Measurements from ENCODE around the gene IL4R. TPM values are rescaled to one million over a fixed set of nuclear protein-coding genes. Genes with fewer than 3 reads are reported as not detected.
A peak's percentile ranks its signal among the peaks of the same experiment; 100 is the strongest.
"Not testable (repeated sequence)": the region's sequence is repeated elsewhere in the genome, so short reads cannot be mapped to it uniquely, and the experiment has no call there.

IL4R gene
- total RNA-seq, 2 experiments from 2014 or later = 183 to 190 TPM

DNA sequence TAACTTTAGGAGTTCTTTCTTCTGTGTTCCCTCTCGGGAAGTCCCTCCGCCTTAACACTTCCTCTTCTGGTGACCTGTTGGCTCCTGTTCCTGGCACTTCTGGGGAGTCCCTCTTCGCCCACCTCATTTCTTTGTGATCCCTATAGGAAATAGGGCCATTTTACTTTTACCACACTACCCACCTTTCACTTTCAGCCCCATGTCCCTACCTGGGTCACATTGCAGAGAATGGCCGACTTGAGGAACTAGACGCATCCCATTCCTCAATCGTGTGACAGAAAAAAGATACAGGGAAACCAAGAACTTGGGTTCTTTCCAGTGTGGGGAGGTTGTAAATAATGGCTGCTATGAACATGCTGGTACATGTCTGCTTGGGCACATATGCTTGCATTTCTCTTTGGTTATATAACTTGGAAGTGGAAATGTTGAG, 94.8 kb downstream of the IL4R start:
- Mint-ChIP-seq H3K36me3 (peaks cover 94% of the 10 kb centered on the region), H3K4me3 (peak overlapping the region; percentile 98), H3K4me1 (peaks cover 70% of the 10 kb centered on the region), H3K27ac (peak overlapping the region; percentile 98), H3K9me3 (peaks cover 27% of the 10 kb centered on the region), H3K27me3 (no peaks in the 10 kb centered on the region)
- DNase-seq = no peak

DNA sequence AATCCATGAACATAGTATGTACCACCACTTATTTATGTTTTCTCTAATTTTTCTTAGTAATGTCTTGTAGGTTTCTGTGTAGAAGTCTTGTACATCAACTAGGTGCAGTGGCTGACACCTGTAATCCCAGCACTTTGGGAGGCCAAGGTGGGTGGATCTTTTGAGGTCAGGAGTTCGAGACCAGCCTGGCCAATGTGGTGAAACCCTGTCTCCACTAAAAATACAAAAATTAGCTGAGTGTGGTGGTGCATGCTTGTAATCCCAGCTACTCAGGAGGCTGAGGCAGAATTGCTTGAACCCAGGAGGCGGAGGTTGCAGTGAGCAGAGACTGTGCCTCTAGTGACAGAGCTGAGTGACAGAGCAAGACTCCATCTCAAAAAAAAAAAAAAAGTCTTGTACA, 96.2 kb downstream of the IL4R start:
- Mint-ChIP-seq H3K36me3 (peaks cover 92% of the 10 kb centered on the region), H3K4me1 (peaks cover 73% of the 10 kb centered on the region), H3K27ac (peak overlapping the region; percentile 74), H3K4me3 (peak overlapping the region; percentile 69), H3K9me3 (peaks cover 29% of the 10 kb centered on the region)
- DNase-seq, H3K27me3 Mint-ChIP-seq: not testable (repeated sequence)

DNA sequence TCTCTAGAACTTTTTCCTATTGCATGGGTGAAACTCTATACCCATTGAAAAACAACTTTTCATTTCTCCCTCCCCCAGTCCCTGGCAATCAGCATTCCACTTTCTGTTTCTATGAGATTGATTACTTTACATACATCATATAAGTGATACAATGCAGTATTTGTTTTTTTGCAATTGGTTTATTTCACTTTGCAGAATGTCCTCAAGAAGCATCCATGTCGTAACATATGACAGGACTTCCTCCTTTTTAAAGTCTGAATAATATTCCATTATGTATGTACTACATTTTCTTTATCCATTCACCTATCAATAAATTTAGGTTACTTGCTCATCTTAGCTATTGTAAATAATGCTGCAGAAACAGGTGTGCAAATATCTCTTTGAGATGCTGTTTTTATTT, 97.0 kb downstream of the IL4R start:
- DNase-seq = no peak
- Mint-ChIP-seq H3K27ac (peak overlapping the region; percentile 74), H3K27me3 (no peaks in the 10 kb centered on the region), H3K36me3 (peaks cover 93% of the 10 kb centered on the region), H3K4me3 (peak overlapping the region; percentile 69), H3K4me1 (peaks cover 77% of the 10 kb centered on the region), H3K9me3 (peaks cover 32% of the 10 kb centered on the region)

DNA sequence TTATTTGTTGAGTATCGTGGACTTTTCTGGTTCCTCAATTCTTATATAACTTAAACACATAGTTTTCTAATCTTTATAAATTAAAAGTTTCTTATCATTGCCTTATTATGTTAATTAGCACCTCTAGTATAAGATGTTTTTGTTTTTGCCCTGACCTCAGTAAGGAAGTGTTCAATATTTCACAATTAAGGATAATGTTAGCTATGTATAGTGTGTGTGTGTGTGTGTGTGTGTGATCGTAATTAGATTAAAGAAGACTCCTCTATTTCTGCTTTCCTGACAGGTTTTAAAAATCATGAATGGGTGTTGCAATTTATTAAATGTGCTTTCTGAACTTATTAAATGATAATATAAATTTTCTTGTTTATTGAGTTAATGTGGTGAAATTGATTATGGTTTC, 100.2 kb downstream of the IL4R start:
- Mint-ChIP-seq H3K4me1 (peaks cover 63% of the 10 kb centered on the region), H3K9me3 (peaks cover 39% of the 10 kb centered on the region), H3K27me3 (no peaks in the 10 kb centered on the region), H3K4me3 (peak overlapping the region; percentile 26), H3K27ac (peak overlapping the region; percentile 34), H3K36me3 (peaks cover 89% of the 10 kb centered on the region)
- no peak for DNase-seq

Other genes with a start within 250 kb of the IL4R start
- gene C16orf82, start 247.0 kb upstream of the IL4R start, total RNA-seq = not detected
- 10 to 100 TPM in 1 of 2 experiments, 1 to 10 TPM in 1; 9.9 to 12.2 TPM for gene KDM8, start 110.4 kb upstream of the IL4R start, total RNA-seq
- 100 to 1,000 TPM; 133 to 146 TPM for gene NSMCE1, start 45.2 kb upstream of the IL4R start, total RNA-seq
- gene IL21R, start 88.2 kb downstream of the IL4R start, total RNA-seq = 10 to 100 TPM; 99.3 to 99.5 TPM
- gene GTF3C1, start 235.9 kb downstream of the IL4R start, total RNA-seq = 10 to 100 TPM; 49.7 to 52.0 TPM
- 10 to 100 TPM; 10.1 to 10.9 TPM for gene KATNIP, start 236.2 kb downstream of the IL4R start, total RNA-seq

All from activated naive CD8-positive, alpha-beta T cell treated with anti-CD3 and anti-CD28 coated beads for 36 hours (primary cell).